ENCODE results near the gene UGT1A8. TPM values are rescaled to one million over a fixed set of nuclear protein-coding genes. Genes with fewer than 3 reads are reported as not detected.

UGT1A8 gene
- total and polyA plus RNA-seq, 2 of the 4 experiments (the other 2 are of a cell fraction) = not detected

GRCh38 chr2:233706720-233707119, 89.3 kb downstream of the UGT1A8 start:
- ATAC-seq (ENCODE audit: low read depth) (peak; percentile 54), DNase-seq (peak; percentile 55)
- CTCF ChIA-PET = interaction anchor here (0.6 kb wide), 1 partner anchor 105 kb away, joined by 7 read pairs; no protein-coding TSS in a partner anchor

More at GRCh38 chr2:233706720-233707119, 89.3 kb downstream of the UGT1A8 start:
- H3K56ac ChIP-seq (ENCODE audit: extremely low read depth, insufficient read depth, low read length) = no peak overlapping the region
- H4K91ac ChIP-seq (ENCODE audit: insufficient read depth, low read depth, low read length) = peak overlapping the region; percentile 57; the same call in 1 of the 2 replicates
- H2AK9ac ChIP-seq (replicated peaks; ENCODE audit: low read depth, low read length, poor library complexity) = no peak overlapping the region
- WGBS, 2 experiments (ENCODE audit: extremely low coverage in 2 of 2, insufficient read length in 1 of 2) = no CpG with 5 or more reads among the region's 1 CpG
- H3K36me3 ChIP-seq (ENCODE audit: control insufficient read depth, insufficient read depth, low read length) = no peaks in the 10 kb centered on the region
- dilution Hi-C loops (cut with HindIII; ENCODE audit: low sequenced_read_pairs, unreplicated experiment) (no loop called here), intact Hi-C loops (cut with micrococcal nuclease) (no loop called here), in situ Hi-C loops (cut with MboI; ENCODE audit: low sequenced_read_pairs) (no loop called here)
- peak overlapping the region; percentile 25 for H2BK5ac ChIP-seq (ENCODE audit: low read depth, low read length, poor library complexity, severe bottlenecking)
- H3K18ac ChIP-seq (ENCODE audit: low read depth, low read length) = peak overlapping the region; percentile 66; the same call in 1 of the 2 replicates
- peak overlapping the region; percentile 24; the same call in 1 of the 2 replicates for H4K5ac ChIP-seq (ENCODE audit: low read depth, low read length)
- H3K4me3 ChIP-seq (ENCODE audit: insufficient read depth, low read depth, low read length) = no peak overlapping the region
- BruUV-seq (replicated peaks) = no TSS peak
- no peak overlapping the region for H3K4me2 ChIP-seq (ENCODE audit: low read depth, low read length)
- no peak overlapping the region; the same call in 1 of the 2 replicates for H3K4ac ChIP-seq (ENCODE audit: low read depth, low read length)
- H3K27ac ChIP-seq (ENCODE audit: insufficient read depth, low read length) = no peak overlapping the region
- H3K9me3 ChIP-seq (ENCODE audit: control insufficient read depth, insufficient read depth, low read length) = no peaks in the 10 kb centered on the region
- H2BK120ac ChIP-seq (ENCODE audit: low read depth, low read length) = peak overlapping the region; percentile 64
- peak overlapping the region; percentile 38; the same call in 1 of the 2 replicates for H2BK20ac ChIP-seq (ENCODE audit: low read depth, low read length)
- peak overlapping the region; percentile 43 for H2AFZ ChIP-seq (replicated peaks; ENCODE audit: low read length, poor library complexity)
- H3K27me3 ChIP-seq (ENCODE audit: control insufficient read depth, insufficient read depth, low read length) = no peaks in the 10 kb centered on the region
- no peaks in the 10 kb centered on the region for H4K20me1 ChIP-seq (ENCODE audit: insufficient read depth, low read length)
- TF ChIP-seq CEBPB (IDR thresholded peaks at IDR 0.05; ENCODE audit: low read depth, low read length) = 0 out of 2 replicates have a peak, but pooled peaks have one; percentile 20
- TF ChIP-seq CHD1 (IDR thresholded peaks at IDR 0.05; ENCODE audit: low read depth, low read length) = no peak
- peak overlapping the region in 1 of 2 experiments; percentile 16; a peak in 1 of 4 replicates for H4K8ac ChIP-seq (ENCODE audit: low read depth in 2 of 2, low read length in 2 of 2)
- no peaks in the 10 kb centered on the region for H3K79me1 ChIP-seq (ENCODE audit: low read depth in 1 of 2, low read length in 2 of 2)
- POLR2A ChIA-PET (ENCODE audit: unreplicated experiment) = no interaction called here
- no peaks in the 10 kb centered on the region for H3K9me1 ChIP-seq (ENCODE audit: insufficient read depth, low read length)
- peaks cover 9% of the 10 kb centered on the region for H3K4me1 ChIP-seq (ENCODE audit: control insufficient read depth, insufficient read depth, low read length)
- no peak overlapping the region for H3K9ac ChIP-seq (ENCODE audit: low read depth, low read length)
- no peak overlapping the region for H3K23ac ChIP-seq (ENCODE audit: low read depth, low read length)
- H2AK5ac ChIP-seq (ENCODE audit: low read depth, low read length) = no peak overlapping the region
- no peak overlapping the region for H3K14ac ChIP-seq (replicated peaks; ENCODE audit: low read depth, low read length)
- H2BK15ac ChIP-seq (ENCODE audit: low read depth, low read length) = no peak overlapping the region; the same call in 2 of the 3 replicates

Data from IMR-90 (cell line).